ENCODE results near the gene MAP6.

Gene MAP6

DNA sequence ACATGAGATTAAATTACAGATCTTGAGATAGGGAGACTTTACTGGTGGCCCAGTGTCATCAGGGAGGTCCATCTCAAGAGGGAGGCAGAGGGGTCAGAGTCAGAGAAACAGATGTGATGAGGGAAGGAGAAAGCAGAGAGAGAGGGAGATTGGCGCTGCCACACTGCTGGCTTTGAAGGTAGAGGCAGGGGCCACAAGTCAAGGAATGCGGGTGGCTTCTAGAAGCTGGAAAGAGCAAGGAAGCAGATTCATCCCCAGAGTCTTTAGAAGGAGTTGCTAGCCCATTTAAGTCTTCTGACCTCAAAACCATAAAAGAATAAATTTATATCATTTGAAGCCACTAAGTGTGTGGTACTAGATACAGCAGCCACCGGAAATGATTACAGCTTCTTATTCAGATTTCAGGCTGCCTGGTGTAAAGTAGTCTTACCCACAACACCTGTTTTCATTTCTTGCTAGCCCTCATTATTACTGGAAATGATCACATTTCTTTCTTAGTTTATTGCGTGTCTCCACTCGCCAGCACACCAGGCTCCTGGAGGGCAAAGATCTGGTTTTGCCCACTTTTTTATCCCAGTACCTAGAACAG lies 119.4 kb downstream of the MAP6 start:
- no peak for DNase-seq (ENCODE audit: low read depth)

DNA sequence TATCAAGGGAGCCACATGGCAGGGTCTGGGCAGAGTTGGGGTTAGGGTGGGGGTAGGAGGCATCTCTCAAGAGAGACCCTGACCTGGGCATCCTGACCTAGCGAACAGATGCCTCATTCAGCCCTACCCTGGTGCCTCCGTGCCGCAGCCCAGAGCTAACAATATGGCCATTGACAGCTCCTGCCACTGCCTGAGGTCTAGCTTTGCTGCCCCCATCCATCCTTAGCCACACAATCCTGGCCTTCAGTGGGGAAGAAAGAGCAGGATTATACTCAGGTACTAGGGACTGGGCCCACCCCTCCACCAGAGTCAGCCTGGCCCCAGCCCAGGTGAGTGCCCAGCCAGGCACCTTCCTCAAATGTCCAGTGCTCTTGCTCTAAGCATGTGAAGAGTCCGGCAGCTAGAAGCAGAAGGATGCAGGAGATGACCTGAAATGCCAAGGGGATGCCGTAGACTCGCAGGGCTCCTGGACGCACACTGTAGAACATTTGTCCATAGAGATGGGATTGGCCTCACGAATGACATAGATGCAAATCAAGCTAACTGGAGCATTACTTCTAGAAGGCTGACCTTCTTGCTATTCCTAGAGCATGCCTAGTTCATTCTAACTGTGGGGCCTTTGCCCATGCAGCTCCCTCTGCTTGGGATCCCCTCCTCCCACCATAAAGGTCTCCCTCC lies 120.1 kb downstream of the MAP6 start:
- no peak for DNase-seq (ENCODE audit: low read depth)

DNA sequence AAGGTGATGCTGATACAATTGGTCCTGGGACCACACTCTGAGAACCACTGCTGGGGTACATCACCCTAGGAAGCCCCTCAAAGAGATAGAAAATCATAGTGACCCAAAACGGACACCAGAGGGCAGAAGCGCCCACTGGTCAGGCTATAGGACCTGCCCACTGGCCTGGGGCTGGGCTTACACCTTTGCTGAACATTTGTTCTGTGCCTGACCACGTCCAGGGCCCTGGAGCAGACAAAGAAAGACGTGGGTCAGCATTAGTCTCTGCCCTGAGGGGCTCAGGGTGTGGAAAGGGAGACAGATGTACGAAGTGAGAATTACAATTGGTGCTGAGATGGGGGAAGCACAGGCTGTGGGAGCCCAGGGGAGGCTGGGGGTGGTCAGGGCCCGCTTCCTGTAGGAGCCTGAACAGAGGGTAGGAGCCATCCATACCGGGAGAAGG lies 121.2 kb downstream of the MAP6 start:
- DNase-seq (ENCODE audit: low read depth), result no peak

DNA sequence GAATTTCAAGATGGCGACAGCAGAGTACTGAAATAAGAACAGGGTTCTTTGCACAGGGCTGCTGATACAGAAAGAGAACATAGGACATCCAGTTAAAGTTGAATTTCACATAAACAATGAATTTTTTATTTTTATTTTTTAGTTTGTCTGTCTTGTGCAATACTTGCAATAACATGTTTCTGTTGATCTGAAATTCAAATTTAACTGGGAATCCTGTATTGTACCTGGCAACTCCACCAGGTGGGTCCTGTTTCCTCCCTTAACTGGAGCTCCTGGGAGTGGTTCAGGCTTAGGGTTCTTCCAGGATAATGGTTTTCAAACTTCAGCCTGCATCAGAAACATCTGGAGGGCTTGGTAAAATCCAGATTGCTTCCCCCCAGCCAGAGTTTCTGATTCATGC lies 121.7 kb downstream of the MAP6 start:
- no peak for DNase-seq (ENCODE audit: low read depth)

DNA sequence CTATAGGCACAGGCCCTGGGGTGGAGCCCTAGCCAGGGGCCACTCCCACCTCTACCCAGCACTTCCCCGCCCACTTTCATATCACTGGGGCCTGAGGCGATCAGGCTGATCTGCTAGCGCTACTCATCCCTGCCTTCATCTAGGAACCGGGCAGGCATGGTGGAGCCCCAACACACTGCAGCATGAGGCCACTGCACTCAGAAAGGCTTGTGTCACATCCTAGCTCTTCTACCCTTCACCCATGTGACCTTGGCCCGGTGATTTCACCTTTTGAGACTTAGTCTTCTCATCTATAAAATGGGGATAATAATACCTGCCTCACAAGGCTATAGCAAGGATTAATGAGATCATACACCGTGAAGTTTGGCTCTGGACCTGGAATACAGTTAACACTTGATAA lies 125.0 kb downstream of the MAP6 start:
- no peak for DNase-seq (ENCODE audit: low read depth)

DNA sequence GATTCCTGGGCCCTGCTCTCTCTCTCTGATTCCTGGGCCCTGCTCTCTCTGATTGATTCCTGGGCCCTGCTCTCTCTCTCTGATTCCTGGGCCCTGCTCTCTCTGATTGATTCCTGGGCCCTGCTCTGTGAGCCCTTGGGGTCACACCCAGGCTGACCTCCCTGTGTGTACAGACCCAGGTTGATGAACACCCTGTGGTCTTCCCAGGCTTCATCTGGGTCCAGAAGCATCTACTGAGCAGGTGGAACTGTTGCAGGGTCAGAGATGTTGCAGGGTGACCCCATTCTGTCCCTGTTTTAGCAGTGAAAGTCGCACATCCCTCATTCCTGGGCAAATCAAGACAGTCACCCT lies 126.8 kb downstream of the MAP6 start:
- DNase-seq (ENCODE audit: low read depth), result no peak

DNA sequence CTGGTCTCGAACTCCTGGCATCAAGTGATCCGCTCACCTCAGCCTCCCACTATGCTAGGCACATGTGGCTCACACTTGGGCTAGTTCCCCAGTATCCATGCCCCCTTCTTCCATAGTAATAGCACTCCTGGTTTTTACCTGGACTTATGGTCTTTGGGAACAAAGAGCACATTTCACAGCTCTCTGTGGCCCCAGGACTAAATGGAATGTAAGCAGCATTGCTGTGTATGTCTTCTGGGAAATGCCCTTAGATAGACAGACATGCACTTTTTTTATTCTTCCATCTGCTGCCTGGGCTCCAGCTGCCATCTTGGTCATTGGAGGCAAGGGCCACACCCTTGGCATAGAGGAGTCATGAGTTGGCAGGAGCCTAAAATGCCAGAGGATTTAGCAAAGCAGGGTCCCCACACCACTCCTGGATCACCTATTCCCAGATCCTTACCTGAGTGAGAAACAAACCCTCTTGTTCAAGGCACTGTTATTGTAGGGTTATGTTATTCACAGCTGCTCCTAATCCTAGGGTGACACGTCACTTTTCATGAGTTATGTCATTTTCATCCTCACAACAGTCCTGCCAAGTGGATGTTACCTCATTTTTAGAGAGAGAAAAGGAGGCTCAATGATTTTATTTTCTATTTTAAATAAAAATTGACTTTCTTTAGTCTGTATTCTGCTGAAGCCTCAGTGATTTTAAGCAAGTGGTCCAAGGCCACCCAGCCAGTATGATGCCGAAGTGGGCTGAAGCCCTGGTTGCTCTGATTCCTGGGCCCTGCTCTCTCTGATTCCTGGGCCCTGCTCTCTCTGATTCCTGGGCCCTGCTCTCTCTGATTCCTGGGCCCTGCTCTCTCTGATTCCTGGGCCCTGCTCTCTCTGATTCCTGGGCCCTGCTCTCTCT lies 127.4 kb downstream of the MAP6 start:
- DNase-seq (ENCODE audit: low read depth), result no peak

DNA sequence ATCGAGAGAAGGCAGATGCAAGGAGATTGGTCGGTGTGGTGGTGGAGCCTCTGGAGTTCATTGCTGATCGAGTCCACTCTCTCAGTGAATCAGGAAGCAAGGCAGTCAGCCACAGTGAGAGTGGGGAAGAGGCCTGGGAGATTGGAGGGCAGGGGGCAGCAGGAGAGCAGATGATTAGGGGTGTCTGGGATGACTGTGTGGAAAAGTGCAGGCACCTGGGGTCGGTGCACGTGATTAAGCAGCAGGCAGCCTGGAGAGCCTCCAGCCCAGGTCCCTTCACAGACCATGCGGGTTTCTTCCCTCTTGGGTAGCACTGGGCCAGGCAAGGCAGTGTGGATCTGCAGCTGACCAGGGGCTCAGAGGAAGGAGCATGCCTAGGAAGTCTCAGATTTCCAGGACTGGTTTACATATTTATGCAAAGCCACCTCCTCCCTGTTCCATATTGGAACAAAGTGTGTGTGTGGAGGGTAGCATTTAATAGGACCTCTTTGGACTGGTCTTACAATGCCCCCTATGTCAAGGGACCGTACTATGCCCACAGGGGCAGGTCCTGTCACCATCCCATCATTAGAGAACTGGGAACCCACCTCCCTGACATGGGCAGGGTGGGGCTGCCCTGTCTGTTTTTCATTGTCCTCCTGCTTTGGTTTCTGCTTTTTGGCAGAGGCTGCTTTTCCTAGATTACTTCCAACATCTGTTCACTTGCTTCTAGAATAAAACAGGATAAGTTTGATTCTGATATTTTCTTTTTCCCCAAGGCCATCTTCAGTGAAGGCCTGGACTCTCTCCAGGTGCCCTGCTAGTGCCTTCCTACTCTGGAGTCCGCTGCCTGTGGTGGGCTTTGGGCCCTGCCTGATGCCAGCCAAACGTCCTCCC lies 129.1 kb downstream of the MAP6 start:
- no peak for DNase-seq (ENCODE audit: low read depth)

DNA sequence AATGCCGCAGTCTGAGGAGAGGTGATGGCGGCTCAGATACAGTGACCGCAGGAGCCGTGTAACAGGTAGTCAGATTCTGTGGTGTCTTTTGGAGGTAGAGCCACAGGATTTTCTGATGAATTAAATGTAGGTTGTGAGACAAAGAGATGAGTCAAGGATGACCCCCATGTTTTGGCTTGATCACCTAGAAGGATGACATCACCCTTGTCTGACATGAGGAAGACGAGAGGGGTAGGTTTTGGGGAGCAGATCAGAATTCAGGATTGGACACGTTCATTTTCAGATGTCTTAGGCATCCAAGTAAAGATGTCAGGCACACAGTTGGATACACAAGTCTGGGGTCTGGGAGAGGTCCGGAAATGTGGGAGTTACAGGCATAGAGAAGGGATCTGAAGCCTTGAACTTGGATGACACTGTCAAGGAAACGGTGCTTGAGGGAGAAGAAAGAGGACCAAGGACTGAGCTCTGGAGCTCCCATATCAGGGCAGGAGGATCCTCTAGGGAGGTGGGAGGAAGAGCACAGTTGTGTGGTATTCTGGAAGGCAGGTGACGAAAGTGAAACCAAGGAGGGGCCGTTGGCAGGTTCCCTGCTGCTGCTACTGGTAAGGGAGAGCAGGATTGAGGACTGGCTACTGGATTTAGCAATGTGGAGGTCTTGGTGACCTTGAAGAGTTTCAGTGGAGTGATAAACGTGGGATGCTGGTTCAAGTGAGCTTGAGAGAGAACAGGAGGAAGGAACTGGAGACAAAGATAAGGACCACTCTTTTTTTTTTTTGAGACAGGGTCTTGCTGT lies 130.5 kb downstream of the MAP6 start:
- no peak for DNase-seq (ENCODE audit: low read depth)

DNA sequence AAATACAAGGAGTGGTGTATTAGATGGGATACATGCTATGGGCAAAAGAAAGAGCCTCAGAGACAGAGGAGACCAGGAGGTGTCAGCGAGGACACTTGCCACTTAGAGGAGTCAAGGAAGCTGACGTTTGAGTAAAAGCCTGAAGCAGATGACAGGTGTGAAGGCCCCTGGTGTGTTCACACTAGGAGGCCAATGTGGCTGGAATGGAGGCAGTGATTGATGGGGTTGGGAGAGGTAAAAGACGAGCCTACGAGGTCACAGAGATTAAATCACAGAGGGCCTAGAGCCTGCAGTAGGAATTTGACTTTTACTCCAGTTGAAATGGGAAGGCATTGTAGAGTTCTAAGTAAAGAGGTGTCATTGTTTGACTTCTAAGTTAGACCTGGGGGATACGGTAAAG lies 131.1 kb downstream of the MAP6 start:
- no peak for DNase-seq (ENCODE audit: low read depth)
